Neuronal stem cell (in vitro differentiated cells): ENCODE data around the gene IRF5.
A peak's percentile ranks its signal among the peaks of the same experiment; 100 is the strongest.

ENCODE experiments used
- DNase-seq: peaks from one replicate; pipeline ENCODE4 v3.0.0-alpha.2; 2013; ENCODE audit warnings: low spot score
- H2AFZ ChIP-seq: one replicate; pipeline ENCODE4 v1.6.1; 2013; ENCODE audit warnings: mild to moderate bottlenecking, low read length, inconsistent platforms
- H2AK5ac ChIP-seq: 2 replicates; pipeline ENCODE4 v1.6.1; 2013; ENCODE audit warnings: low read depth, mild to moderate bottlenecking, inconsistent platforms, low read length, moderate library complexity, mixed read lengths
- H2BK120ac ChIP-seq: 2 replicates; pipeline ENCODE4 v1.6.1; 2013; ENCODE audit warnings: low read depth, mild to moderate bottlenecking, inconsistent platforms, low read length, moderate library complexity, mixed read lengths
- H2BK12ac ChIP-seq: one replicate; pipeline ENCODE4 v1.6.1; 2013; ENCODE audit warnings: low read length, inconsistent platforms
- H2BK15ac ChIP-seq: 2 replicates; pipeline ENCODE4 v1.6.1; 2013; ENCODE audit warnings: mild to moderate bottlenecking, low read length, inconsistent platforms, mixed read lengths
- H2BK5ac ChIP-seq: one replicate; pipeline ENCODE4 v1.6.1; 2013; ENCODE audit warnings: inconsistent platforms, mild to moderate bottlenecking, low read length, moderate library complexity
- H3K14ac ChIP-seq: one replicate; pipeline ENCODE4 v1.6.1; 2013; ENCODE audit warnings: low read length, inconsistent platforms
- H3K18ac ChIP-seq: 2 replicates; pipeline ENCODE4 v1.6.1; 2013; ENCODE audit warnings: low read length, inconsistent platforms
- H3K23ac ChIP-seq: 2 replicates; pipeline ENCODE4 v1.6.1; 2013; ENCODE audit warnings: low read depth, mild to moderate bottlenecking, mixed read lengths, low read length, inconsistent platforms; ENCODE audit not compliant: poor library complexity
- H3K27ac ChIP-seq: replicated peaks from 3 replicates; pipeline ENCODE4 v1.5.1; 2013; ENCODE audit warnings: low read length, inconsistent platforms
- H3K27me3 ChIP-seq, 3 experiments: 2 replicates each; pipeline ENCODE4 v1.6.1; 2013; ENCODE audit warnings: low read length in 3 of 3, mild to moderate bottlenecking in 2 of 3, inconsistent platforms in 1 of 3, low read depth in 1 of 3, mixed read lengths in 1 of 3, moderate library complexity in 1 of 3; ENCODE audit not compliant: control insufficient read depth in 3 of 3, insufficient read depth in 3 of 3
- H3K36me3 ChIP-seq, 2 donors: replicated peaks in 1 of 2; 2 replicates each; pipeline ENCODE4 v1.6.1; 2013; ENCODE audit warnings: low read length in 2 of 2; ENCODE audit not compliant: control insufficient read depth in 2 of 2, insufficient read depth in 2 of 2
- H3K4ac ChIP-seq: 2 replicates; pipeline ENCODE4 v1.6.1; 2013; ENCODE audit warnings: inconsistent platforms, mild to moderate bottlenecking, low read length, moderate library complexity
- H3K4me1 ChIP-seq, 2 donors: 1 replicate in 1 of 2; 2 replicates in 1 of 2; pipeline ENCODE4 v1.6.1; 2013; ENCODE audit warnings: low read length in 2 of 2, low read depth in 1 of 2; ENCODE audit not compliant: control insufficient read depth in 2 of 2, insufficient read depth in 1 of 2
- H3K4me2 ChIP-seq: one replicate; pipeline ENCODE4 v1.6.1; 2013; ENCODE audit warnings: mild to moderate bottlenecking, low read length, inconsistent platforms; ENCODE audit not compliant: insufficient read depth, poor library complexity, severe bottlenecking
- H3K4me3 ChIP-seq, 2 donors: 2 replicates each; pipeline ENCODE4 v1.5.1; 2013; ENCODE audit warnings: low read length in 2 of 2, mild to moderate bottlenecking in 2 of 2, inconsistent platforms in 1 of 2, moderate library complexity in 1 of 2
- H3K79me1 ChIP-seq: one replicate; pipeline ENCODE4 v1.6.1; 2013; ENCODE audit warnings: low read depth, mild to moderate bottlenecking, inconsistent platforms, low read length, moderate library complexity
- H3K9ac ChIP-seq: one replicate; pipeline ENCODE4 v1.6.1; 2013; ENCODE audit warnings: mild to moderate bottlenecking, low read depth, low read length, inconsistent platforms; ENCODE audit not compliant: poor library complexity
- H3K9me3 ChIP-seq, 2 donors: replicated peaks in 1 of 2; 2 replicates each; pipeline versions ENCODE3 to v1.6.1; 2013; ENCODE audit warnings: low read length in 2 of 2, mild to moderate bottlenecking in 2 of 2, inconsistent platforms in 1 of 2, low read depth in 1 of 2, mixed read lengths in 1 of 2, moderate library complexity in 1 of 2; ENCODE audit not compliant: control insufficient read depth in 2 of 2, insufficient read depth in 1 of 2
- H4K8ac ChIP-seq: one replicate; pipeline ENCODE4 v1.6.1; 2013; ENCODE audit warnings: low read depth, mild to moderate bottlenecking, inconsistent platforms, low read length, moderate library complexity
- H4K91ac ChIP-seq: one replicate; pipeline ENCODE4 v1.6.1; 2013; ENCODE audit warnings: low read length, low read depth, mild to moderate bottlenecking, inconsistent platforms; ENCODE audit not compliant: poor library complexity
- WGBS, 2 donors: extraction: QIAGEN DNeasy Blood & Tissue Kit; methylation state at CpG; one replicate each; pipeline ENCODE4 v1.1.7; 2013; ENCODE audit warnings: missing lambda C conversion rate in 2 of 2, mixed read lengths in 1 of 2; ENCODE audit not compliant: insufficient read length in 2 of 2, insufficient replicate concordance in 1 of 2; ENCODE audit errors: extremely low coverage in 2 of 2; 5-methylcytosine and 5-hydroxymethylcytosine counted together

The IRF5 gene

DNA sequence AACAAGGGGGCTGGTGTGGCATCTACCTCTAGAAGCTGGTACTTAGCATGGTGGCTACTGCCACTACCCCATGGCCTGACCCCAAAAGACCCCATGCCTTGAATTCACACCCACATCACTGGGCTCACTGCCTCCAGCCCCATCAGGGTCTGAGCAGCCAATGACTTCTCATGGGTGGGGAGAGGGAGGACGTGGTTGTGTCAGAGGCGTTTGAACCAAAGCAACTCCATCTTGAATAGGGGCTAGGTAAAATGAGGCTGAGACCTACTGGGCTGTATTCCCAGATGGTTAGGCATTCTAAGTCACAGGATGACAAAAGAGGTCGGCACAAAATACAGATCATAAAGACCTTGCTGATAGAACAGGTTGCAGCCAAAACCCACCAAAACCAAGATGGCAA, 42.4 kb upstream of the IRF5 start:
- peaks cover 5 to 55% (median 17%) of the 10 kb centered on the region in 3 experiments for H3K27me3 ChIP-seq
- H2BK15ac ChIP-seq, result no peak overlapping the region
- H4K91ac ChIP-seq, result no peak overlapping the region
- H3K4ac ChIP-seq, result no peak overlapping the region
- no peak overlapping the region for H3K9ac ChIP-seq
- DNase-seq, result no peak
- no peak overlapping the region for H3K27ac ChIP-seq
- no peak overlapping the region for H2BK5ac ChIP-seq
- H3K36me3 ChIP-seq, result no peaks in the 10 kb centered on the region
- no peaks in the 10 kb centered on the region for H3K4me1 ChIP-seq
- H3K4me3 ChIP-seq, result no peak overlapping the region
- no peak overlapping the region for H2AFZ ChIP-seq
- no peak overlapping the region for H2AK5ac ChIP-seq
- no peak overlapping the region for H3K23ac ChIP-seq
- peaks cover 0 to 4% of the 10 kb centered on the region in 2 donors for H3K9me3 ChIP-seq
- no peak overlapping the region for H3K14ac ChIP-seq
- no peaks in the 10 kb centered on the region for H3K79me1 ChIP-seq
- H4K8ac ChIP-seq, result no peak overlapping the region
- no CpG with 5 or more reads among the region's 3 CpGs for WGBS, 2 donors
- no peak overlapping the region for H2BK120ac ChIP-seq
- no peak overlapping the region for H3K18ac ChIP-seq
- H2BK12ac ChIP-seq, result no peak overlapping the region
- no peak overlapping the region for H3K4me2 ChIP-seq

DNA sequence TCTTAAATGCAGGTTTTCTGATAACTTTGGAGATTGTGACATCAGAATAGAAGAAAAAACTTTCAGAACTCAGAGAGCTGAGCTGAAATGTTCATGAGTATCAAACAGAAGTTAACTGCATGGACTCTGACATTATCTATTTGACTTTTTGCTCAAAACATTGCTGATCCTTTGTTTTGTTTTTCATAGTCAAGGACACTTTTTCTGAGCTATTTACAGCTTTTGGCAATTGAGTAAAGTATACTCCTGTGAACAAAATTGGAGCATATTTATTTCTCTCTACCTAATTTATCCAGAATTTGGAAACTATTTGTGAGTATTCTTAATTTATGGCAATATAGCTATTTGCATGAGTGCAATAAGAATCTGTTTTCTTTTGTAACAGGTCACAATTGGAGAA, 38.3 kb upstream of the IRF5 start:
- Histone ChIP-seq H3K23ac (no peak overlapping the region), H2BK120ac (no peak overlapping the region), H3K27ac (no peak overlapping the region), H3K9me3 (peaks cover 0 to 4% of the 10 kb centered on the region in 2 donors), H2BK12ac (no peak overlapping the region), H3K27me3 (peaks cover 0 to 29% (median 0%) of the 10 kb centered on the region in 3 experiments), H3K4me1 (no peaks in the 10 kb centered on the region), H2AFZ (no peak overlapping the region), H3K4me3 (no peak overlapping the region), H2BK15ac (no peak overlapping the region), H3K14ac (no peak overlapping the region), H3K18ac (no peak overlapping the region), H3K4me2 (no peak overlapping the region), H2AK5ac (no peak overlapping the region), H3K79me1 (no peaks in the 10 kb centered on the region), H3K4ac (no peak overlapping the region), H4K8ac (no peak overlapping the region), H4K91ac (no peak overlapping the region), H2BK5ac (no peak overlapping the region), H3K9ac (no peak overlapping the region), H3K36me3 (no peaks in the 10 kb centered on the region)
- no peak for DNase-seq

DNA sequence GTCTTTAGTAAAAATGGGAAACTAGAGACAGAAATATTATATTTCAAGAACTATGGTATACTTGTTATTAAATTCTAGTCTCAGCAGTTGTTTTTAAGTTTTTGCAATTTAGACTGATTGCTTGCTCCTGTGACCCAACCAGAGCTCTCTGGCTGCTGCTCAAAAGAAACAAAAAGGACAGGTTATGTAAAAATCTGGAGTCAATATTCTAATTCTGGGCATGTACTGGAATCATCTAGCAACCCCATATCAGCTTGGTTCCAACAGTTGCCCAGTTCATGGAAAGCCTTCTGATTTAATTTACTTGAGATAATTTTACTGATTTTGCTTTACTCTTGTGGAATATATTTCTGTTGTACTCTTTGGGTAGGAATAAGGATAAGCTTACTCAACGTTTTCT, 37.5 kb upstream of the IRF5 start:
- Histone ChIP-seq H2BK12ac (no peak overlapping the region), H3K27ac (no peak overlapping the region), H2AK5ac (no peak overlapping the region), H3K36me3 (no peaks in the 10 kb centered on the region), H3K14ac (no peak overlapping the region), H3K9ac (no peak overlapping the region), H3K4ac (no peak overlapping the region), H3K79me1 (no peaks in the 10 kb centered on the region), H4K91ac (no peak overlapping the region), H3K4me2 (no peak overlapping the region), H2BK15ac (no peak overlapping the region), H3K23ac (no peak overlapping the region), H3K4me3 (no peak overlapping the region), H3K27me3 (peaks cover 0 to 23% (median 0%) of the 10 kb centered on the region in 3 experiments), H2BK120ac (no peak overlapping the region), H3K9me3 (peaks cover 0 to 4% of the 10 kb centered on the region in 2 donors), H3K4me1 (no peaks in the 10 kb centered on the region), H4K8ac (no peak overlapping the region), H2BK5ac (no peak overlapping the region), H3K18ac (no peak overlapping the region), H2AFZ (no peak overlapping the region)
- no peak for DNase-seq
- WGBS, 2 donors, result no CpG with 5 or more reads among the region's 1 CpG

DNA sequence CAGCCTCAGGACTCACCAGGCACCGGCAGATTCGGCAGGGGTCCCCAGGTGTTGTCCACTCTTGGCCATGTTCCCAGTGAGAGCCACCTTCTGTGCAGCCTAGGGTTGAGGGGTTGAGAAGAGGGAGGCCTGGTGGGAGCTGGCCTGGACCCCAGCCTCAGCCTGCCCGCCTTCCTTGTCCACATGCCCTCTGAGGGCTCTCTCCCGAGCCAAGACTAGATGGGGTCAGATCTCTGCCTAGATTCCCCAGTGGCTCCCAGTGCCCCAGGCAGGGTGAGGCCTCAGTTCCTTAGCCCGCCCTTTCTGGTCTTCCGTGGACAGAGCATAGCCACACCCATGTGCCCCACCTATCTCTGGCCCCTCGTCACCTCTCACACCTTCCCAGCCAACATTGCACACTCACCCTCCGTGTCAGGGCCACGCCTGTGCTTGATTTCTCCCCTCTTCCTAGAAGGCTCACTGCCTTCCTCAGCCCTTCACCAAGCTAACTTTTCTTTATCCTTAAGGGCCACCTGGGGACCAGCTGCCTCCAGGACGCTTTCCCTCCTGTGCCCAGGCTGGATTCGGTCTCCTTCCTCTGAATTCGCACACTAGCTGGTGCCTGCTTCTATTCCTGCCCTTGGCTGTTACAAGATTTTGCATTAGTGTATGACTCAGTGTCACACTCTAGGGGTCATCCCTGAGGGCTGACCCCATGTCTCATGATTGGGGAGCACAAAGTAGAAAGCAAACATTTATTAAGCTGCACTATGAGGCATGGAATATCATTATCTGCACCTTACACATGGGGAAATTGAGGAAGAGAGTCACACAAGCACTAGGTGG, 34.8 kb upstream of the IRF5 start:
- no peak overlapping the region for H3K27ac ChIP-seq
- no CpG with 5 or more reads among the region's 12 CpGs for WGBS, 2 donors

More for the DNA sequence above, 34.8 kb upstream of the IRF5 start:
- H3K9ac ChIP-seq, result peak overlapping the region; percentile 44
- H2BK120ac ChIP-seq, result no peak overlapping the region
- H3K4me1 ChIP-seq, result no peaks in the 10 kb centered on the region
- no peaks in the 10 kb centered on the region for H3K36me3 ChIP-seq
- H2AFZ ChIP-seq, result no peak overlapping the region
- peaks cover 0 to 4% of the 10 kb centered on the region in 2 donors for H3K9me3 ChIP-seq
- no peaks in the 10 kb centered on the region for H3K79me1 ChIP-seq
- no peak overlapping the region for H3K18ac ChIP-seq
- no peak overlapping the region for H4K91ac ChIP-seq
- H3K27me3 ChIP-seq, result peaks cover 0 to 10% (median 0%) of the 10 kb centered on the region in 3 experiments
- H3K14ac ChIP-seq, result no peak overlapping the region
- H4K8ac ChIP-seq, result no peak overlapping the region
- H3K4ac ChIP-seq, result no peak overlapping the region
- no peak overlapping the region for H3K4me2 ChIP-seq
- peak overlapping the region; percentile 90 for H2AK5ac ChIP-seq
- H2BK15ac ChIP-seq, result no peak overlapping the region
- H2BK12ac ChIP-seq, result peak overlapping the region; percentile 58
- DNase-seq, result no peak
- no peak overlapping the region for H3K4me3 ChIP-seq
- H2BK5ac ChIP-seq, result no peak overlapping the region
- H3K23ac ChIP-seq, result peak overlapping the region; percentile 3
